HG02642 (cell line): ENCODE results near the gene ANKRD42.

ENCODE experiments used
- ATAC-seq: cut with Tn5 transposase; IDR thresholded peaks from one replicate; pipeline ENCODE4 v1.9.1; 2021; ENCODE audit warnings: mild to moderate bottlenecking; ENCODE audit not compliant: unreplicated experiment, poor library complexity

ANKRD42 gene

GRCh38 chr11:83284501-83285150, 91.1 kb downstream of the ANKRD42 start:
- ATAC-seq = no peak

GRCh38 chr11:83285151-83285770, 91.7 kb downstream of the ANKRD42 start:
- peak; percentile 54 for ATAC-seq

DNA sequence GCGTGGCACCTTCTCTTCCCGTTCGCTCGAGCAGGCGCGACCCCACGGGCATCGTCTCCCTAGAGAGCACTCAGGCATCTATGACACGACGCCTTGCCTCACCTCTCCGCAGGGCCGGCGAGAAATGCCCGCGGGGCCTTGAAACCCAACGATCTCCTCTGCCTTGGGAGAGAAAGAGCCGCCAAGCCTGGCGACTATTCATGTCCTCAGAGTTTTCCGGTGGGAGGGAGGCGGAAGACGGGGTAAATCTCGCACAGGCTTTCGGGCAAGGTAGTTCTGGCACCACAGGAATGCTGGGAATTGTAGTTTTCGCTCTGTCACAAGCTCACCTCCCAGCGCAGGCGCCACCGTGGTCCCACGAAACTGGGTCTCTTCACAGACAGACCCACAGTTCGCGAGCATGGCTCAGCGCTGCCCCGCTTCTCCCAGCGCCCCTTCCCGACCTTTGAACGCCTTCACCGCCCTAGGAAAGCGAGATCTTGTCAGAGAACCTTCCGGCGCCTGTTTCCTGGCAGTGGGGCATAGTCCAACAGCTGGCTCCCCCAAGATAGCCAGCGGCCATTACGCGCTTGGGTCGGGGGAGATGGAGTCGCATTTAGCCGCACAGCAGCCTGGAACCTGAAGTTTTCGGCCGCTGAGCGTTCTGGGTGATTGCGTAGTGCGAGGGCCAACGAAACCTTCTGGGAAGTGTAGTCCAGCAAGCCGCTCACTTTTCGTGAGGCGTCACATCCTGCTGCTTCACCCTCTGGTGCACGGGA, 92.4 kb downstream of the ANKRD42 start, which contains the start of gene CCDC90B:
Gene CCDC90B (minus strand): TSS at position 597 of the 758 bp plus-strand sequence. CDS start 395 bp downstream, at position 202.
- peak; percentile 91 for ATAC-seq

DNA sequence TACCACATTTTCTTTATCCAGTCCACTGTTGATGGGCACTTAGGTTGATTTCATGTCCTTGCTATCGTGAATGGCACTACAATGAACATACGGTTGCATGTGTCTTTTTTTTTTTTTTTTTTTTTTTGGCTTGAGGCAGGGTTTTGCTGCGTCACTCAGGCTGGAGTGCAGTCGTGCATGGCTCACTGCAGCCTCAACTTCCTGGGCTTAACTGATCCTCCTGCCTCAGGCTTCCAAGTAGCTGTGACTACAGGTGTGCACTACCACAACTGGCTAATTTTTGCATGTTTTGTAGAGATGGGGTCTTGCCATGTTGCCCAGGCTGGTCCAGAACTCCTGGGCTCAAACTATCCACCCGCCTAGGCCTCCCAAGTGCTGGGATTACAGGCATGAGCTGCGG, 94.1 kb downstream of the ANKRD42 start:
- ATAC-seq = no peak

DNA sequence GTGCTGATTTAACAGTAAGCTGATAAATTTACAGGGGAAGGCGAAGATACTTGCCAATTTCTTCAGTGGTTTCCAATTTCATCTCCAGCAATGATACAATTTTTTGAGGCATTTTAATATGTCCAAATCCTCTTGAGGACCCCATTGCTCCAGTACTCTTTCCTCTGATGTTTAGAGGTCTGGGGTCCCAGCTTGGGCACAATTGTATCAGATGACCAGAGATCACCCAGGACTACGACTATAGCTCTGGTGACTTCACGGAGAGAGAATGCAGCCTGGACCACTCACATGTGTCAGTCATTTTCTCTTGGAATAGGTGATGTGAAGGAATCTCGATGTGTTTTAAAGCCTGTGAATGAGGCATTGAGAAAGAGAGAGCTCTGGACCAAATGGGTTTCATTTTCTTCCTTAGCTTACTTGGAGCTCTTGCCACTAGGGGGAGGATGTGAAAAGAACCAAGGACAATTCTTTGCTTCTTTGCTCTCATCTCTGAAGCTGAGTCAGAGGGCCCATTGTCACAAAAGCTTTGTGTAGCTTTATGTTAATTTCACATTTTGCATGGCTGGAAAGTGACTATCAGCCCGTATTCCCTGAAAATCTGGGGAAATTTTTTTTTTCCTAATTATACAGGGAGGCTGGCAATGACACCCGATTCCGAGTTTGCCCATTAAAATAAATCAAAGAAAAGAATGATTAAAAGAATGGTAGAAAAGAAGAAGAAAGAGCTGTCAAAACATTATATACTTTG, 99.4 kb downstream of the ANKRD42 start:
- peak; percentile 68 for ATAC-seq

DNA sequence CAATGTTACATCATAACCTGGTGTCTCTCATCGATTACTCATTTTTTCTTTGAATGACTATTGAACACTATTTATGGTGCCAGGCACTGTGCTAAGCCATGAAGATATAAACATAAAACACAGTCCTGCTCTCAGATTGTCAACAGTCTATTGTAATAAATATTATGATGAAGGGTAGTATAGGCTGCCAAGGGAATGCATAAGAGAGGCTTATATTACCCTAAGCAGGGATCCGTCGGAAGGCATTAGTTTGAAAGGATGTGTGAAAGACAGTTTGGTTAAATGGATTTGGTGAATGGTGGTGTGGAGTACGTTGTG, 99.9 kb downstream of the ANKRD42 start:
- ATAC-seq = no peak

DNA sequence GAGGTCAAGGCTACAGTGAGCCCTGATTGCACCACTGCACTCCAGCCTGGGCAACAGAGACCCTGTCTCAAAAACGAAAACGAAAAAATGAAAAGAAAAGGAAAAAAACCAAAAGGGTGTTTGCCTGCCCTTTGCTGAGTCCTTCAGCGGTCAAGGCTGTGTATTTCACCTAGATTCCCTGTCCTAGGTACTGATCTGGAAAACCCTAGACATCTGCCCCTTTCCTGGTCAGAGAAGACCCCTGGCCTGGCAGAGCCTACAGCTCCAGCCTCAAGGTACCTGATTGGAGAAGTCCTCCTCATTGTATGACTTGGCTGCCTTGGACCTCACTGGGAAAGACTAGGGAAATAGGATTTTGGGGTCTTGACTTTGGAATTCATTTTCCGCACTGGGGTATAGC, 100.7 kb downstream of the ANKRD42 start:
- no peak for ATAC-seq
